ENCODE results near the gene KISS1. TPM values are rescaled to one million over a fixed set of nuclear protein-coding genes. Genes with fewer than 3 reads are reported as not detected.

KISS1 gene
- total RNA-seq, 1 experiment from 2014 or later: 1.3 TPM

- POLR2A ChIA-PET: no interaction called here
- no peak for DNase-seq (ENCODE audit: low read depth, low spot score)
- H3K4me3 ChIP-seq (replicated peaks in 1 of 2; ENCODE audit: low read depth in 1 of 2, low read length in 2 of 2): no peak overlapping the region
- H3K9ac ChIP-seq (ENCODE audit: low read length): no peak overlapping the region
- no peaks in the 10 kb centered on the region for H4K20me1 ChIP-seq (ENCODE audit: insufficient read depth)
- CTCF ChIA-PET: no interaction called here
- no TSS peak for BruUV-seq (replicated peaks)
- RAD21 ChIA-PET (ENCODE audit: low non-redundant PET in 1 of 2, low total read pairs in 2 of 2, uncharacterized antibody in 2 of 2, unreplicated experiment in 2 of 2): no interaction called here
- H3K36me3 ChIP-seq (ENCODE audit: control insufficient read depth in 1 of 2, insufficient read depth in 2 of 2, low read length in 2 of 2): no peaks in the 10 kb centered on the region
- ATAC-seq: no peak
- no peaks in the 10 kb centered on the region for H3K9me3 ChIP-seq (ENCODE audit: control insufficient read depth in 1 of 2, insufficient read depth in 1 of 2, low read depth in 1 of 2, low read length in 2 of 2)
- H3K27me3 ChIP-seq (ENCODE audit: insufficient read depth, low read length): no peaks in the 10 kb centered on the region
- intact Hi-C loops (cut with micrococcal nuclease): no loop called here
- H3K79me2 ChIP-seq (ENCODE audit: insufficient read depth, low read length): no peaks in the 10 kb centered on the region
- H3K4me2 ChIP-seq (ENCODE audit: low read length): no peak overlapping the region
- no peak overlapping the region for H3K27ac ChIP-seq (ENCODE audit: low read depth, low read length)
- no peaks in the 10 kb centered on the region for H3K4me1 ChIP-seq (ENCODE audit: control insufficient read depth in 1 of 2, insufficient read depth in 2 of 2, low read length in 2 of 2)
- no peak overlapping the region for H2AFZ ChIP-seq (ENCODE audit: low read depth, low read length, poor library complexity, severe bottlenecking)
- H3K9me2 ChIP-seq (ENCODE audit: insufficient read depth): no peaks in the 10 kb centered on the region
- TF ChIP-seq SIN3A (IDR thresholded peaks at IDR 0.05; ENCODE audit: low read depth): no peak
- TF ChIP-seq POLR2A (IDR thresholded peaks at IDR 0.05; ENCODE audit: borderline replicate concordance, extremely low read depth, insufficient read depth, insufficient read length): no peak
- no peak for TF ChIP-seq CEBPB (IDR thresholded peaks at IDR 0.05; ENCODE audit: low read depth)
- TF ChIP-seq ELF1 (IDR thresholded peaks at IDR 0.05; ENCODE audit: borderline replicate concordance, low read depth): no peak
- no peak for TF ChIP-seq EZH2 (IDR thresholded peaks at IDR 0.05)
- TF ChIP-seq ZFX (IDR thresholded peaks at IDR 0.05): no peak
- no peak for TF ChIP-seq MAX (IDR thresholded peaks at IDR 0.05)
- no peak for TF ChIP-seq ZBTB33 (IDR thresholded peaks at IDR 0.05; ENCODE audit: extremely low read depth, insufficient replicate concordance, low read length)
Observed at GRCh38 chr1:204242920-204243319, 46.6 kb upstream of the KISS1 start.

GRCh38 chr1:204241914-204242313 is 45.6 kb upstream of the KISS1 start:
- Histone ChIP-seq H3K9me3 (ENCODE audit: control insufficient read depth in 1 of 2, insufficient read depth in 1 of 2, low read depth in 1 of 2, low read length in 2 of 2) (no peaks in the 10 kb centered on the region), H3K27ac (ENCODE audit: low read depth, low read length) (no peak overlapping the region), H3K9ac (ENCODE audit: low read length) (no peak overlapping the region), H3K4me3 (replicated peaks in 1 of 2; ENCODE audit: low read depth in 1 of 2, low read length in 2 of 2) (no peak overlapping the region), H3K27me3 (ENCODE audit: insufficient read depth, low read length) (no peaks in the 10 kb centered on the region), H3K4me2 (ENCODE audit: low read length) (no peak overlapping the region), H3K36me3 (ENCODE audit: control insufficient read depth in 1 of 2, insufficient read depth in 2 of 2, low read length in 2 of 2) (no peaks in the 10 kb centered on the region), H2AFZ (ENCODE audit: low read depth, low read length, poor library complexity, severe bottlenecking) (no peak overlapping the region), H3K79me2 (ENCODE audit: insufficient read depth, low read length) (no peaks in the 10 kb centered on the region), H3K9me2 (ENCODE audit: insufficient read depth) (no peaks in the 10 kb centered on the region), H3K4me1 (ENCODE audit: control insufficient read depth in 1 of 2, insufficient read depth in 2 of 2, low read length in 2 of 2) (no peaks in the 10 kb centered on the region), H4K20me1 (ENCODE audit: insufficient read depth) (no peaks in the 10 kb centered on the region)
- ATAC-seq (no peak), DNase-seq (ENCODE audit: low read depth, low spot score) (no peak)
- no peak for TF ChIP-seq FOSL1 (IDR thresholded peaks at IDR 0.05; ENCODE audit: low read depth)
- no peak for TF ChIP-seq EZH2 (IDR thresholded peaks at IDR 0.05)
- CTCF ChIA-PET: no interaction called here
- no TSS peak for BruUV-seq (replicated peaks)
- POLR2A ChIA-PET: no interaction called here
- RAD21 ChIA-PET (ENCODE audit: low non-redundant PET in 1 of 2, low total read pairs in 2 of 2, uncharacterized antibody in 2 of 2, unreplicated experiment in 2 of 2): no interaction called here
- intact Hi-C loops (cut with micrococcal nuclease): no loop called here
